SK-N-MC (cell line): ENCODE data around the gene YJU2.

ENCODE experiments used
- DNase-seq: peaks from one replicate; pipeline ENCODE4 v3.0.0-alpha.2; 2011; ENCODE audit warnings: low read depth, low spot score
- H3K27ac ChIP-seq: fragments of 200-600 bp; sonication (generic); 2 replicates; pipeline ENCODE4 v1.5.1; 2016; ENCODE audit warnings: mixed run types
- H3K36me3 ChIP-seq: fragments of 200-600 bp; sonication (generic); 2 replicates; pipeline ENCODE4 v1.6.1; 2017; ENCODE audit warnings: antibody characterized with exemption, low read length, mixed read lengths; ENCODE audit not compliant: insufficient read depth
- H3K4me3 ChIP-seq: fragments of 200-600 bp; sonication (generic); 2 replicates; pipeline ENCODE4 v1.5.1; 2016
- H3K9ac ChIP-seq: fragments of 200-600 bp; sonication (generic); 2 replicates; pipeline ENCODE4 v1.8.0; 2017; ENCODE audit warnings: mixed run types, mixed read lengths; ENCODE audit not compliant: insufficient read length
- H3K9me3 ChIP-seq: fragments of 200-600 bp; sonication (generic); 2 replicates; pipeline ENCODE4 v1.6.1; 2017; ENCODE audit warnings: low read depth, mild to moderate bottlenecking, antibody characterized with exemption, low read length, moderate library complexity, mixed read lengths
- EZH2 ChIP-seq: fragments of 200-600 bp; sonication (generic); IDR thresholded peaks from one replicate; pipeline ENCODE4 v1.6.1; 2017; ENCODE audit warnings: antibody characterized with exemption
- FOXP2 ChIP-seq: optimal IDR thresholded peaks from 2 replicates; pipeline ENCODE3; 2011; ENCODE audit warnings: mild to moderate bottlenecking, moderate library complexity; ENCODE audit not compliant: insufficient read depth; ENCODE audit errors: extremely low read length, control extremely low read depth
- POLR2AphosphoS5 ChIP-seq: IDR thresholded peaks from 2 replicates; pipeline ENCODE4 v1.6.1; 2012; ENCODE audit warnings: mild to moderate bottlenecking, low read depth, low read length, borderline replicate concordance

Gene YJU2

GRCh38 chr19:4305257-4305612 lies 58.4 kb downstream of the YJU2 start:
- TF ChIP-seq FOXP2 (no peak), EZH2 (no peak), POLR2AphosphoS5 (no peak)
- Histone ChIP-seq H3K4me3 (no peak overlapping the region), H3K36me3 (no peaks in the 10 kb centered on the region), H3K9me3 (no peaks in the 10 kb centered on the region), H3K27ac (no peak overlapping the region), H3K9ac (no peak overlapping the region)
- DNase-seq, result no peak

DNA sequence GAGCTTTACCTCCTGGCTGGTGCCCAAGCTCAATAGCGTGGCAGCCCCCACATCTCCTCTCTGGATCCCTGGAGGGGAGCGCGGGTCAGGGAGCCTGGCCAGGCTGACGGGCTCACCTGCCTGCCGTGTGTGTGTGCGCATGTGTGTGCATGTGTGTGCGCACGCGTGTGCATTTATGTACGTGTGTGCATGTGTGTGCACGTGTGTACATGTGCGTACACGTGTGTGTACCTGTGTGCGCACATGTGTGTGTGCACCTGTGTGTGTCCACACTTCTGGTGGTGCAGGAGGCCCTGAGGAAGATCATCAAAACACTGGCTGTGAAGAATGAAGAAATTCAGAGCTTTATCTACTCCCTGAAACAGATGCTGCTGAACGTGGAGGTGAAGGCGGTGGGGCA lies 58.8 kb downstream of the YJU2 start:
- DNase-seq, result no peak
- Histone ChIP-seq H3K9ac (no peak overlapping the region), H3K4me3 (no peak overlapping the region)

GRCh38 chr19:4310247-4311121 lies 63.6 kb downstream of the YJU2 start:
- TF ChIP-seq EZH2, result no peak
- TF ChIP-seq POLR2AphosphoS5, result no peak
- TF ChIP-seq FOXP2, result no peak
- H3K36me3 ChIP-seq, result no peaks in the 10 kb centered on the region
- no peak overlapping the region for H3K27ac ChIP-seq
- H3K9me3 ChIP-seq, result no peaks in the 10 kb centered on the region
- no peak overlapping the region for H3K9ac ChIP-seq
- no peak overlapping the region for H3K4me3 ChIP-seq
- no peak for DNase-seq

More for the DNA sequence above, 58.8 kb downstream of the YJU2 start:
- H3K36me3 ChIP-seq, result no peaks in the 10 kb centered on the region
- TF ChIP-seq FOXP2 (no peak), POLR2AphosphoS5 (no peak), EZH2 (no peak)
- H3K27ac ChIP-seq, result no peak overlapping the region
- H3K9me3 ChIP-seq, result no peaks in the 10 kb centered on the region

GRCh38 chr19:4313847-4314490 lies 67.1 kb downstream of the YJU2 start:
- Histone ChIP-seq H3K4me3 (no peak overlapping the region), H3K27ac (no peak overlapping the region), H3K9ac (no peak overlapping the region), H3K36me3 (no peaks in the 10 kb centered on the region), H3K9me3 (no peaks in the 10 kb centered on the region)
- TF ChIP-seq FOXP2 (no peak), POLR2AphosphoS5 (no peak), EZH2 (no peak)
- no peak for DNase-seq

DNA sequence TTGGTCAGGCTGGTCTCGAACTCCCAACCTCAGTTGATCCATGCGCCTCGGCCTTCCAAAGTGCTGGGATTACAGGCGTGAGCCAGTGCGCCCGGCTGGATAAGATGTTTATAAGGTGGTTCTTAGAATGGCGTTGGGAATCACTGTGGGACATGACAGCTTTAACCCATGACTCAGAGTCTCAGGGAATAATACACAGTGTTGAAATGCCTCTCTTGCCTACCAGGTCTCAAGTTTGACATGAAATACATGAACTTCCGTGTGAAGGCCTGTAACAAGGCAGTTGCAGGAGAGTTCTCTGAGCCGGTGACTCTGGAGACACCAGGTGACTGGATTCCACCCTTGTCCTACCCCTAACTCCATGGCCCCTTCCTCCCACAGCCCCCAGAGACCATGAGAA lies 70.1 kb downstream of the YJU2 start:
- Histone ChIP-seq H3K9me3 (no peaks in the 10 kb centered on the region), H3K27ac (no peak overlapping the region), H3K4me3 (no peak overlapping the region), H3K36me3 (no peaks in the 10 kb centered on the region), H3K9ac (no peak overlapping the region)
- no peak for DNase-seq
- TF ChIP-seq EZH2 (no peak), FOXP2 (no peak), POLR2AphosphoS5 (no peak)

DNA sequence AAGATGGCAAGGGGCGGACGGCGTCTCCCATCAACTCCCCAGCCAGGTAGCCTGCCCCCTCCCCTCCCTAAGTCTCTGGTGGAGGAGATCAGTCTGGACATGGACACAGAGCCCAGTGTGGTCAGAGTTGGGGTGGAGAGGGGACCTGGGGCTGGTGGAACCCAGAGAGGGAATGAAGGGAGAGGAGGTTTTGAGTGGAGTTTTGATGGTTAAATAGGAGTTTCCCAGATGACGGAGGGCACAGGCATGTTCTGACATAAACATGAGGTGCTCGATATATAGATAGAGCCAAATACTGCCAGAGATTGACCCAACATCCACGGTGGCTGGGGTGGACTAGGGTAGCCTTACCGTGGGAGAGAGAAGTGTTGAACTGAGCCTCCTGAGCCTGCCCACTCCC lies 71.6 kb downstream of the YJU2 start:
- no peak overlapping the region for H3K27ac ChIP-seq
- H3K9me3 ChIP-seq, result no peaks in the 10 kb centered on the region
- no peaks in the 10 kb centered on the region for H3K36me3 ChIP-seq
- no peak for DNase-seq
- H3K4me3 ChIP-seq, result no peak overlapping the region
- TF ChIP-seq POLR2AphosphoS5 (no peak), FOXP2 (no peak), EZH2 (no peak)
- no peak overlapping the region for H3K9ac ChIP-seq
